Measurements from ENCODE around the gene MORN5.
A peak's percentile ranks its signal among the peaks of the same experiment; 100 is the strongest.

MORN5 gene

DNA sequence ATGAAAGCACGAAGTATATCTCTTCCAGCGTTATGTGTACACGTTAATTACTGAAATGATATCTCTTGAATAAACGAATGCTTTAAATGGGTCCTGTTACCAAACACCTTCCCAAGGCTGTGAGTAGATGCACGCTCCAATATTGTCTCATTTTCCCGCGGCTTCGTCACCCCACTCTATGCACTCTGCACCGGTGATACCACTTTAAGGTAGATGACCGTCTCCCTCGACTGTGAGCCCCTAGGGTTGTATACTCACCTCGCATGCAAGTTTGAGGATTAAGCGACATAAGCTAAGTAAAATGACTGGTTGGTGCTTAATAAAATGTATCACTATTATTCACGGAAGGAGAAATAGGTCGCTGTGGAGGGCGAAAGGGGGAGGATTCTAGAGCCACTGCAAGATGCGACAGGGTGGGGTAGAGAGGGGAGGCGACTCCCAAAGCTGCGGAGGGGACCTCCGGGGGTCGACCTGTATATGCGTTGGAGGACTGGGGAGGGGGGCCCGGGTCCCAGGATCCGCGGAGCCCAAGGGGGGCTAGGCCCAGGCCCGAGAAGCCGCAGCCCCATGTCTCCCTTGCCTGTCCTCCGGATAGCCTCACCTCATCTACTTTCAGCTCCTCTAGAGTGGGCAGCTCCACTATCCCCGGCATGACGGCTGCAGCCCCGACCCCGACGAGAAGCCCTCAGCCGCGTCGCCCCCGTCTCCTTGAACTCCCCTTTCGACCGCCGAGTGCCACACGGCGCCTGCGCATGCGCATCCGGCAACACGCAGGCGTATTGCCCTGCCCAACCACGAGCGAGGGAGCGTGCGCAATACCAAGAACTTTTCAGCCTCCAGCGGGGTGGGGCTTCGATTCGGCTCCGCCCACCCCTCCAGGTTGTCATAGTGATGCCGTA lies at the start of gene MORN5, which contains the start of gene NDUFA8:
MORN5 (plus strand) TSS at position 883 of the 899 bp plus-strand sequence. CDS start 65 bp downstream, outside the sequence.
NDUFA8 (minus strand) TSS at position 754 of the 899 bp plus-strand sequence; CDS start at position 652, 102 bp downstream.
- peak; percentile 92 for DNase-seq

DNA sequence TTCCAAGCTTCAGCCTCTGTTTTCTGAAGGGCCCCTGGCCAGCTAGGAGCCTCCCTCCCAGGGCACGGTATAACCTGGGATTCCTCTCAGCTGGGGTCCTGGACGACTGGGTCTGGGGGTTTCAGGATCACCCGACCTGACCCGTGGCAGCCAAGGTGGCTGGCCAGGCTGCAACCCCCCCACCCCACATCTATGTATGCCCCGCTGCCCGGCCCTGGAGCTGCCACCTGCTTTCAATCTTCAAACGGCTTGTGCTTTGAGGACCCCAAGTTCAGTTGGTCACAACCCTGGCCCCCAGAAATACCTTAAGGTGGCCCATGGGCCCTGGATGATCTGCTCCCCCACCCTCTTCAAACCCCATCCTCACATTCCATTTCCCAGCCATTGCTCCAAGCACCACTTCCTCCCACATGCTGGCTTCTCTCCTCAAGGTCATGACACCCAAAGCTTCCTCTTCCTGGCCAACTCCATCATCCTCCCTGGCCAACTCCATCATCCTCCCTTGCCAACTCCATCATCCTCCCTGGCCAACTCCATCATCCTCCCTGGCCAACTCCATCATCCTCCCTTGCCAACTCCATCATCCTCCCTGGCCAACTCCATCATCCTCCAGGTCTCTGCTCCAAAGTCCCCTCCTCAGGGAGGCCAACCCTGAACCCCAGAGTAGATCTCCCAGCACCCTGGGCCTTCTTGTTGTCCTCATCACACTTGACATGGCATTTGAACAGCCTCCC lies 49.4 kb upstream of the MORN5 start:
- DNase-seq: no peak

DNA sequence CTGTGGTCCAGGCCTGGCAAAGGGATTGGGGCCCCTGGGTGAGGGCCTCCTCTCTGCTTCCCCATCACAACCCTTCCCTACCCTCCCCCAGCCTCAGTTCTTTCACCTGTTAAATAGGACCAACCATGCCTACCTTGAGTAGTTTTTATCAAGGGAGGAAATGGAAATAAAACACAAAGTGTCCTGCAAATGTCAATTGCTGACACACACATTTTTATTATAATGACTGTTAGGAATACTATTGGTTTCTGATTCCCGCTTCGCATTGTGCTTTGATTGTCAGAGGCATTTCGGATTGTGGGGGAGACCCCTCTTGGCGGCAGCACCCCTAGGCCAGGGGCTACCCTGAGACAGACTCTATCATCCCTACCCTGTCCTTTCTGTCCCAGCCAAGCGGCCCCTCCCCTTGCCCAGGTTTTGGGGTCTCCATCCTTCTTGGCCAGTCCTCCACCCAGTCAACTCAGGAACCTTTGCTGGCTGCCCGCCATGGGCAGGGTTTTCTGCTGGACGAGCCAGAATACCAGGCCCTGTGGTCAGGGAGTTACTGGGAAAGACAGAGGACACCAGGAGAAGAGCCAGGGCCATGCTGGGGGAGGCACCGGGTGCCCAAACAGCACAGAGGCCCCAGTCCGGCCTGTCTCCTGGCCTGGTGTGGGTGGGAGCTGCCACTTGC lies 48.2 kb upstream of the MORN5 start:
- DNase-seq: no peak

DNA sequence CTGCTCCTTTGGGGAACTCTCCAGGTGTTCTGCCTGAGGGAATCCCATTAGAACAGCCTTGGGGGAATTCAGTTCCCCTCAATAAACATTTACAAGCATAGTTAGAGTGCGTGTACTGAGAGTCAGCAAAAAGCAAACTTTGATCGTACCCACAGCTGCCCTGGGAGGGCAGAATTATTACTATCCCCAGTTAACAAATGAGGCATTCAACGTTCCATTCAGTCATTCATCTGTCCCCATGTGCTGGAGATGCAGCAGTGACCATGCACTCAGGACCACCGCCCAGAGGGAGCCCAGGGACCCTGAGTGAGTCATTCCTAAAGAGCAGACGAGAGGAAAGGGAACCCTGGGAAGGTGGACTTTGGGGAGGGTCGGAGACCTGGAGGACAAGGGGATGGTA lies 47.5 kb upstream of the MORN5 start:
- DNase-seq: no peak

DNA sequence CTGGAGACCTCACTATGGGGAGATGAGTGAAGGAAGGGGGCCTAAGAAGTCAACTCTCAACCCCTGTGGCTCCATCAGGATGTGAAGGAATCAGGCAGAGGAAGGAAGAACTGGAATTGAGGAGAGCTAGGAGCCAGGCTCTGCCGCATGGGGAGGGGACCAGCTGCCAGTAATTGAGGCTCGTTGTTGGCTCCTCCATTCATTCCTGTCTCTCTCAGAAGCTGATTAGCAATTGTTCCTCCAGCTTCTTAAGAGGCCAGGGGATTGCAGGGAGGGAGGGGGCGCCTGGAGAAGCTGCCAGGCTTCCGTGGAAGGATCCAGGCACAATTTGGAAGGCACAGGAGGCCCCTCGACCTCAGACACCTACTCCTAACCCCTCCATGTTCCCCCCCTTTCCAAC lies 46.1 kb upstream of the MORN5 start:
- DNase-seq: no peak

GRCh38 chr9:122115176-122116035 lies 44.3 kb upstream of the MORN5 start:
- DNase-seq: no peak

GRCh38 chr9:122116040-122116439 lies 43.7 kb upstream of the MORN5 start:
- DNase-seq: no peak

- no peak for DNase-seq
Measured at GRCh38 chr9:122116448-122117173, 43.1 kb upstream of the MORN5 start.

DNA sequence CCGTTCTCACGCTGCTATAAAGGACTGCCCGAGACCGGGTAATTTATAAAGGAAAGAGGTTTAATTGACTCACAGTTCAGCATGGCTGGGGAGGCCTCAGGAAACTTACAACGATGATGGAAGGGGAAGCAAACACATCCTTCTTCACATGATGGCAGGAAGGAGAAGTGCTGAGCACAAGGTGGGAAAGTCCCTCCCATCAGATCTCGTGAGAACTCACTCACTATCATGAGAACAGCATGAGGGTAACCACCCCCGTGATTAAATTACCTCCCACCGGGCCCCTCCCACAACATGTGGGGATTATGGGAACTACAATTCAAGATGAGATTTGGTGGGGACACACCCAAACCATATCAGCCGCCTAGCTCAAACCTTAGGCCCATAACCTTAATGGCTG lies 42.5 kb upstream of the MORN5 start:
- peak; percentile 5 for DNase-seq

- DNase-seq: no peak
Measured at GRCh38 chr9:122118343-122119165, 41.2 kb upstream of the MORN5 start.

- no peak for DNase-seq
Measured at GRCh38 chr9:122119166-122119521, 40.6 kb upstream of the MORN5 start.

DNA sequence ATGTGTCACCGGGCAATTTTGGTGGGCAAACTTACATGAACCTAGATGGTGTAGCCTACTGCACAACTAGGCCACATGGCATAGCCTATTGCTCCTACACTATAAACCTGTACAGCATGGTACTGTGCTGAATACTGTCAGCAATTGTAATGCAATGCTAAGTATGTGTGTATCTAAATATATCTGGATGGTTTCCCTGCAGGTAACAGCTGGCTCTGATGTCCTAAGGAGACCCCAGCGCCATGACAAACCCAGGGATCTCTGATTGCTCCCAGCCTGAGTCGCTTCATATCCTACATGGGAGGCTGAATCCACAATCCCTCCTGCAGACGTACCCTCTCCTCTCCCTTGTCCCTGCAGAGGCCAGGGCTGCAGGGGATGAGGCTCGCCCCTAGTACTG lies 40.0 kb upstream of the MORN5 start:
- no peak for DNase-seq

GRCh38 chr9:122120316-122121071 lies 39.2 kb upstream of the MORN5 start:
- DNase-seq: no peak

DNA sequence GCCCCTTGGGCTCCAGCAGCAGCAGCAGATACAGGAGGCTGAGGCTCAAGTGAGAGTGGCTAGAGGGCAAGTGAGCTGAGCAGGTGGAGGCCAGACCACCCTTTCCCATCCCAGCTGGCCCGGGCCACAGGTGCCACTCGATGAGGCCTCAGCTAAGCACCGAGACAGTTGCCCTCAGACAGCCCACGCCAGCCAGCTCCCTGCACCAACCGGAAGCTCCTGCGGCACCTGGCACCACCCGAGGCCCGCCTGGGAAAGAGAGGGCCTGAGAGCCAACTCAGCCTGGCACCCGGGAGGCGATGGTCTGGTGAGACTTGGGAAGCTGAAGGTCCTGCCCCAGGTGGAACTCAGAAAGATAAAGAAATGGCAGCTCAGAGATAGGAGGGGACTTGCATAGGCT lies 38.3 kb upstream of the MORN5 start:
- no peak for DNase-seq

DNA sequence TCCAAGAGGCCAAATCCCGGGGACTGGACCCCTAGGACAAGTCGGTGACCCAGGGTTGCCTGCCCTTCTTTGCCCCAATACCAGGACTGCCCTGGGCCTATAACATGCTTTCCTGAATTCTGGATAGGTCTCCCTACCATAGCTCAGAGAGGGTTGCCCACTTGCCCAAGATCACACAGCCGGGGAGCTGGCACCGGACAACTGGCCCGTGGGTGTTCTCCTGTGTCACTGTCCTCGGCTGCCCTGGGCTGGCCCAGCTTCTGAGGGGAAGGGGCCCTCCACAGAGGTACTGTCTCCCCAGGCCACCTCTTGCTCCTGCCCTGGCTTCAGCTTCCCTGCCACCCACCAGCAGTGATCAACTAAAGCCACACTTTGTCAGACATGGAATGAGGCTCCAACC lies 37.8 kb upstream of the MORN5 start:
- DNase-seq: no peak

DNA sequence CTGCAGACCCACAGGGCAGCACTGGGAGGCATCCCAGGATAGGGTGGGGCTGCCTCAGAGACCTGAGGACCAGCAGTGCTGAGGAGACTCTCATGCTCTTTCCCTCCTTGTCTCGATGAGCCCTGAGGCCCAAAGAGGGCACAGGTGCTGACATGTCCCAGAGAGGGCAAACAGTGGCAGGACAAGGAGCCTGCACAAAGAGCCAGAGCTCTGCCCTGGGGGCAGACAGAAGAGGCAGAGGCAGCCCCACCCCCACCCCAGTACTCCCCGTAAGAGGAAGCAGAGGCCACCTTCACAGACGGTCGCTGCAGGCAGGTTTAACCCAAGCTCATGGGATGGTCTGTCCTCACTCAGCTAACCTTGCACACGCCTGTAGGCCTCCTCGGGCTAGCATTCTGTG lies 37.2 kb upstream of the MORN5 start:
- DNase-seq: no peak

DNA sequence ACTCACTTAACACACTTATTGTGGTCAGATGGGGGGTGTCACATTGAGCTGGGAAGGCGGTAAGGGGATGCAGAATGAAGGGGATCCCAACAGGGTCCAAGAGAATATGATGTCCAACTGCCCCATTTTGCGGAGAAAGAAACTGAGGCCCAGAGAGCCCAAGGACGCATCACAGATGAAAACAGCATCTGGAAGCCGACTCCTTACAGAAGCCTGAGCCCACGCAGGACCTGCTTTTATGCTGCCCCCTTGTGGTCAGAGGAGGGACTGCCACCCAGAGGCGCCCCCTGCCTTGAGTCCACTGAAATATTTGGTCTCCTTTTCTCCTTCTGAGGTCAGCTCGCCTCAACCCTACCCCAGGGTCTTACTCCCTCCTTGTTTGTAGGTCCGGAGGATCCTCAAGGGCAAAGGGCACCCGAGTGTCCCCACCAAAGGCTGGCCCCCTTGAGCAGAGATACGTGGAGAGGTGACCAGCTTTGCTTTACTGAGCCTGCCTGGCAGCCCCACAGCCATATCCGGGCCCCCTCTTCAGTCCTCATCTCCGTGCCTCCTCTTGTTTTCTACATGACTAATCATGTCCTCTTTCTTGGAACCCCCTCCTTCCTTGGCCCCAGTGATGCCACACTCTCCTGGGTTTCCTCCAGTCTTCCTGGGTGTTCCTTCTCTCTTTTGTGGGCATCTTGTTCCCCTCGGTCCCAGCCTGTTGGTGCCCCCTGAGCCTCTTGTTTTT lies 36.6 kb upstream of the MORN5 start:
- peak; percentile 50 for DNase-seq

DNA sequence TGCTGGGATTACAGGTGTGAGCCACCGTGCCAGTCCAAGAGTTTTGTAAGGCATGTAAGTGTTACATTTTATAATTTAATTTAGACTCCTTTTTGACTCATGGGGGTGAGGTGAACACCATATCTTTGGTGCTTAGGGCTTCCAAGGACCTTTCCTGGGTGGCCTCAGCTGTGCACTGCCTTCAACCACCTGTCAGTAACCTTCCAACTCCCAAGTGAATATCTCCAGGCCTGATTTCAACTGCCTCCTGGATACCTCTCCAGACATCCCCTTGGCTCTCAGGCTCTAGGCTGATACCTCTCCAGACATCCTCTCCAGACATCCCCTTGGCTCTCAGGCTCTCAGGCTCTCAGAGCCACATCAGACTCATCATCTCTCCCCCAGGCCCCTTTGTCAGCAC lies 35.7 kb upstream of the MORN5 start:
- no peak for DNase-seq

DNA sequence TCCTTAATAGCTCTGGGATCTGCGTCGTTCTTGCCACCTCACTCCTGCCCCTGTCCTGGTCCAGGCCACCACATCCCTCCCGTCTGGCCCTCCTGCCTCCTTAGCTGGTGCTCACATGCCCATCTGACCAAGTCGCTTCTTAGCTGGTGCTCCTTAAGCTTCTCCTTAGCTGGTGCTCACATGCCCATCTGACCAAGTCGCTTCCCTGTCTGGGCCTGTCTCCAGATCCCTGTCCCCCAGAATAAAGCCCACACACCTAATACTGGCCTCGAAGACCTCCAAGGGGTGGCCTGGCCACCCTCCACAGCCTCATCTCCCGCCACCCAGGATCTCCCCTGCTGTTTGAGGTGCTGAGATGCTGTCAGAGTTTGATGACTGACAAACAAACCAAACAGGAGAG lies 35.2 kb upstream of the MORN5 start:
- DNase-seq: no peak

DNA sequence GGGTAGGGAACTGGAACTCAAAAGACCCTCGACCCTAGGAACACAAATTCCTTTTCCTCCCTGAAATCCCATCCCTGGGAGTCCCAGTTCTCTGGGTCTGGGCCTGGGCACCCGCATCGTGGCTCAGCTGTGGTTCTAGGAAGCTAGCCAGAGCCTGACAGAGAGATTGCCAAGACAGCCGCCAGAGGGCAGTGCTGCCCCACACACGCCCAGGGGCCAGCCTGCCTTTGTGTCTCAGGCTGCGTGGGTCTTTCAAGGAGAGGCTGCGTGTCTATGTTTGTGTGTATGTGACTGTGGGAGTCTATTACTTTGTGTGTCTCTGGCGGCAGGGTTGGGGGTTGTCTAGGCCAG lies 34.6 kb upstream of the MORN5 start:
- peak; percentile 68 for DNase-seq

Data from GDM1 (cell line).